HCT116 (cell line): ENCODE data around the gene ANKLE1. TPM values are rescaled to one million over a fixed set of nuclear protein-coding genes. Genes with fewer than 3 reads are reported as not detected.

Experiments used
- ATAC-seq: fragments of 200-7000 bp; cut with Tn5 transposase; 2 replicates; pipeline ENCODE4 v1.9.1; 2020; ENCODE audit warnings: mild to moderate bottlenecking, moderate library complexity
- BruUV-seq: library from RNA; stranded (reverse); fragments of 400-500 nt; replicated peaks from 2 replicates; lab custom pipeline; 2021; lab: Mats Ljungman, UMichigan
- CTCF ChIA-PET: fragments of 300-600 bp; sonication (Branson Sonifier 250); formaldehyde crosslinking; loops from one replicate; lab custom pipeline; 2021; ENCODE audit warnings: antibody characterized with exemption; lab: Charles Lee
- POLR2A ChIA-PET: fragments of 300-600, 350-600 bp; sonication (Branson Sonifier 250); formaldehyde crosslinking; loops from one replicate; lab custom pipeline; 2021; ENCODE audit warnings: antibody characterized with exemption; lab: Charles Lee
- RAD21 ChIA-PET, 2 experiments: fragments of 300-600 bp; sonication (Branson Sonifier 250); formaldehyde crosslinking; loops; one replicate each; lab custom pipeline; 2023; ENCODE audit warnings: low total read pairs in 2 of 2; ENCODE audit not compliant: uncharacterized antibody in 2 of 2, unreplicated experiment in 2 of 2, low non-redundant PET in 1 of 2; lab: Charles Lee
- DNase-seq: peaks from one replicate; pipeline ENCODE4 v3.0.0-alpha.2; 2010; ENCODE audit warnings: low read depth, low spot score
- H2AFZ ChIP-seq: fragments of 200-600 bp; shearing (Covaris generic), sonication (generic); 2 replicates; pipeline ENCODE4 v1.6.1; 2017; ENCODE audit warnings: low read depth, mixed run types, mixed read lengths, antibody characterized with exemption, low read length; ENCODE audit not compliant: poor library complexity, severe bottlenecking
- H3K27ac ChIP-seq: 2 replicates; pipeline ENCODE4 v1.5.1; 2012; ENCODE audit warnings: low read depth, low read length
- H3K27me3 ChIP-seq: fragments of 200-600 bp; sonication (generic); 2 replicates; pipeline ENCODE4 v1.6.1; 2016; ENCODE audit warnings: mixed run types, low read length, mixed read lengths; ENCODE audit not compliant: insufficient read depth
- H3K36me3 ChIP-seq, 2 experiments: fragments of 200-500 bp in 1 of 2; fragments of 200-600 bp in 1 of 2; sonication (Bioruptor generic) in 1 of 2; sonication (generic) in 1 of 2; 2 replicates each; pipeline versions ENCODE4 v1.5.1 to v1.6.1; 2014 to 2016; ENCODE audit warnings: low read length in 2 of 2, inconsistent platforms in 1 of 2, mixed read lengths in 1 of 2, mixed run types in 1 of 2; ENCODE audit not compliant: insufficient read depth in 2 of 2, control insufficient read depth in 1 of 2
- H3K4me1 ChIP-seq, 2 experiments: fragments of 200-600 bp in 1 of 2; sonication (generic) in 1 of 2; 2 replicates each; pipeline versions ENCODE4 v1.5.1 to v1.6.1; 2012 to 2017; ENCODE audit warnings: low read length in 2 of 2, inconsistent platforms in 1 of 2, mild to moderate bottlenecking in 1 of 2, mixed read lengths in 1 of 2, mixed run types in 1 of 2, moderate library complexity in 1 of 2; ENCODE audit not compliant: insufficient read depth in 2 of 2, control insufficient read depth in 1 of 2
- H3K4me2 ChIP-seq: fragments of 200-600 bp; sonication (generic); 2 replicates; pipeline ENCODE4 v1.6.1; 2017; ENCODE audit warnings: mixed run types, low read length, mixed read lengths
- H3K4me3 ChIP-seq, 2 experiments: fragments of 200-600 bp in 1 of 2; sonication (generic) in 1 of 2; replicated peaks in 1 of 2; 2 replicates each; pipeline ENCODE4 v1.5.1; 2011 to 2016; ENCODE audit warnings: low read length in 2 of 2, control low read depth in 1 of 2, low read depth in 1 of 2, mild to moderate bottlenecking in 1 of 2, mixed read lengths in 1 of 2, mixed run types in 1 of 2
- H3K79me2 ChIP-seq: fragments of 200-600 bp; sonication (generic); 2 replicates; pipeline ENCODE4 v1.6.1; 2017; ENCODE audit warnings: mild to moderate bottlenecking, mixed run types, low read length, moderate library complexity, mixed read lengths; ENCODE audit not compliant: insufficient read depth
- H3K9ac ChIP-seq: fragments of 200-600 bp; sonication (generic); 2 replicates; pipeline ENCODE4 v1.6.1; 2016; ENCODE audit warnings: low read length, mixed read lengths
- H3K9me2 ChIP-seq: fragments of 200-600 bp; sonication (generic), shearing (Covaris generic); 2 replicates; pipeline ENCODE4 v1.6.1; 2017; ENCODE audit warnings: mixed run types, mild to moderate bottlenecking, moderate library complexity; ENCODE audit not compliant: insufficient read depth
- H3K9me3 ChIP-seq, 2 experiments: fragments of 200-500 bp in 1 of 2; fragments of 200-600 bp in 1 of 2; sonication (Bioruptor generic) in 1 of 2; sonication (generic) in 1 of 2; 2 replicates each; pipeline ENCODE4 v1.6.1; 2014 to 2017; ENCODE audit warnings: low read length in 2 of 2, mixed read lengths in 2 of 2, inconsistent platforms in 1 of 2, low read depth in 1 of 2, mild to moderate bottlenecking in 1 of 2, mixed run types in 1 of 2, moderate library complexity in 1 of 2; ENCODE audit not compliant: control insufficient read depth in 1 of 2, insufficient read depth in 1 of 2
- H4K20me1 ChIP-seq: fragments of 200-600 bp; sonication (generic), shearing (Covaris generic); 2 replicates; pipeline ENCODE4 v1.6.1; 2017; ENCODE audit warnings: mixed run types, mild to moderate bottlenecking, moderate library complexity; ENCODE audit not compliant: insufficient read depth
- CEBPB ChIP-seq: IDR thresholded peaks from 2 replicates; pipeline ENCODE4 v1.6.1; 2012; ENCODE audit warnings: low read depth
- EGR1 ChIP-seq: IDR thresholded peaks from 2 replicates; pipeline ENCODE4 v1.6.1; 2012; ENCODE audit warnings: low read depth
- JUND ChIP-seq: IDR thresholded peaks from 2 replicates; pipeline ENCODE4 v1.6.1; 2012
- POLR2A ChIP-seq: IDR thresholded peaks from 2 replicates; pipeline ENCODE4 v1.7.0; 2011; ENCODE audit warnings: borderline replicate concordance; ENCODE audit not compliant: insufficient read depth, insufficient read length; ENCODE audit errors: extremely low read depth
- POLR2AphosphoS5 ChIP-seq: IDR thresholded peaks from 2 replicates; pipeline ENCODE4 v1.6.1; 2011; ENCODE audit warnings: mild to moderate bottlenecking, low read depth, low read length, moderate library complexity
- SP1 ChIP-seq: IDR thresholded peaks from 2 replicates; pipeline ENCODE4 v1.6.1; 2012; ENCODE audit warnings: low read depth
- TCF7L2 ChIP-seq: IDR thresholded peaks from 2 replicates; pipeline ENCODE4 v1.7.0; 2011; ENCODE audit warnings: borderline replicate concordance, inconsistent platforms; ENCODE audit not compliant: insufficient read depth, insufficient read length; ENCODE audit errors: extremely low read depth
- ZFX ChIP-seq: fragments of 450-650 bp; IDR thresholded peaks from 2 replicates; pipeline ENCODE4 v1.6.1; 2017
- ZNF274 ChIP-seq: fragments of 200-500 bp; sonication (Bioruptor generic); IDR thresholded peaks from 2 replicates; pipeline ENCODE4 v1.6.1; 2014; ENCODE audit warnings: mild to moderate bottlenecking, low read depth, low read length, inconsistent platforms
- intact Hi-C: fragments of 100-400 bp; cut with micrococcal nuclease; formaldehyde crosslinking; loops from 2 replicates; pipeline ENCODE4 v1.10.0; 2022
- total RNA-seq: library from RNA; stranded (reverse); gene quantifications from one replicate; pipeline ENCODE4 v1.2.1, GENCODE V29; 2021; ENCODE audit not compliant: unreplicated experiment

Gene ANKLE1
- total RNA-seq, 1 experiment from 2014 or later: 14.8 TPM

GRCh38 chr19:17309198-17309964 is 27.7 kb downstream of the ANKLE1 start, which contains the start of gene DDA1:
DDA1 (plus strand) TSS chr19:17309563; CDS start chr19:17309655, 92 bp downstream.
- H4K20me1 ChIP-seq: no peaks in the 10 kb centered on the region
- TF ChIP-seq ZFX (peak; percentile 27; the same call in 1 of the 2 replicates), TCF7L2 (peak; percentile 45), POLR2A (peak; percentile 49), EGR1 (peak; percentile 71), CEBPB (no peak), ZNF274 (no peak), POLR2AphosphoS5 (peak; percentile 63), SP1 (peak; percentile 99), JUND (no peak)
- peak; percentile 75 for ATAC-seq
- intact Hi-C loops: loop anchor here (2.0 kb wide), 1 partner anchor 17 kb away; no protein-coding TSS in a partner anchor
- H2AFZ ChIP-seq: no peak within 1 kb of the TSS
- H3K36me3 ChIP-seq: peaks cover 0 to 7% of the 10 kb centered on the region in 2 experiments; a peak in 3 of 4 replicates
- TSS peak; percentile 59 for BruUV-seq
- POLR2A ChIA-PET: interaction anchor here (0.6 to 3.2 kb wide), 13 partner anchors 8 to 457 kb away, joined by 4 to 39 read pairs (median 5); partner anchors contain the start of genes ANO8, BABAM1, MVB12A and USE1
- peak within 1 kb of the TSS; percentile 99 for H3K4me2 ChIP-seq
- RAD21 ChIA-PET: interaction anchor here (0.8 to 1.6 kb wide), 6 partner anchors 23 to 94 kb away, joined by 3 to 5 read pairs (median 4); partner anchors contain the start of genes ANO8 (in 1 of the 2) and USE1 (in 1 of the 2)
- CTCF ChIA-PET: interaction anchor here (0.7 to 1.8 kb wide), 12 partner anchors 9 to 530 kb away, joined by 3 to 8 read pairs (median 4); partner anchors contain the start of genes ANO8, BABAM1 and USE1
- peak within 1 kb of the TSS; percentile 80 to 98 for H3K4me3 ChIP-seq
- peak within 1 kb of the TSS; percentile 79 for H3K27ac ChIP-seq
- H3K27me3 ChIP-seq: no peaks in the 10 kb centered on the region
- H3K9me3 ChIP-seq: no peaks in the 10 kb centered on the region
- DNase-seq: peak; percentile 100
- no peaks in the 10 kb centered on the region for H3K9me2 ChIP-seq
- peak within 1 kb of the TSS; percentile 81 for H3K9ac ChIP-seq
- peaks cover 59% of the 10 kb centered on the region for H3K79me2 ChIP-seq
- H3K4me1 ChIP-seq: peaks cover 47 to 64% of the 10 kb centered on the region in 2 experiments
